HCT116 (cell line): ENCODE data around the gene ARCN1. TPM values are rescaled to one million over a fixed set of nuclear protein-coding genes. Genes with fewer than 3 reads are reported as not detected.
"Not testable (repeated sequence)": the region's sequence is repeated elsewhere in the genome, so short reads cannot be mapped to it uniquely, and the experiment has no call there.

Source experiments
- ATAC-seq: fragments of 200-7000 bp; cut with Tn5 transposase; 2 replicates; pipeline ENCODE4 v1.9.1; 2020; ENCODE audit warnings: mild to moderate bottlenecking, moderate library complexity
- BruUV-seq: library from RNA; stranded (reverse); fragments of 400-500 nt; replicated peaks from 2 replicates; lab custom pipeline; 2021; lab: Mats Ljungman, UMichigan
- CTCF ChIA-PET: fragments of 300-600 bp; sonication (Branson Sonifier 250); formaldehyde crosslinking; loops from one replicate; lab custom pipeline; 2021; ENCODE audit warnings: antibody characterized with exemption; lab: Charles Lee
- POLR2A ChIA-PET: fragments of 300-600, 350-600 bp; sonication (Branson Sonifier 250); formaldehyde crosslinking; loops from one replicate; lab custom pipeline; 2021; ENCODE audit warnings: antibody characterized with exemption; lab: Charles Lee
- RAD21 ChIA-PET, 2 experiments: fragments of 300-600 bp; sonication (Branson Sonifier 250); formaldehyde crosslinking; loops; one replicate each; lab custom pipeline; 2023; ENCODE audit warnings: low total read pairs in 2 of 2; ENCODE audit not compliant: uncharacterized antibody in 2 of 2, unreplicated experiment in 2 of 2, low non-redundant PET in 1 of 2; lab: Charles Lee
- DNase-seq: peaks from one replicate; pipeline ENCODE4 v3.0.0-alpha.2; 2010; ENCODE audit warnings: low read depth, low spot score
- H2AFZ ChIP-seq: fragments of 200-600 bp; shearing (Covaris generic), sonication (generic); 2 replicates; pipeline ENCODE4 v1.6.1; 2017; ENCODE audit warnings: low read depth, mixed run types, mixed read lengths, antibody characterized with exemption, low read length; ENCODE audit not compliant: poor library complexity, severe bottlenecking
- H3K27ac ChIP-seq: 2 replicates; pipeline ENCODE4 v1.5.1; 2012; ENCODE audit warnings: low read depth, low read length
- H3K27me3 ChIP-seq: fragments of 200-600 bp; sonication (generic); 2 replicates; pipeline ENCODE4 v1.6.1; 2016; ENCODE audit warnings: mixed run types, low read length, mixed read lengths; ENCODE audit not compliant: insufficient read depth
- H3K36me3 ChIP-seq, 2 experiments: fragments of 200-500 bp in 1 of 2; fragments of 200-600 bp in 1 of 2; sonication (Bioruptor generic) in 1 of 2; sonication (generic) in 1 of 2; 2 replicates each; pipeline versions ENCODE4 v1.5.1 to v1.6.1; 2014 to 2016; ENCODE audit warnings: low read length in 2 of 2, inconsistent platforms in 1 of 2, mixed read lengths in 1 of 2, mixed run types in 1 of 2; ENCODE audit not compliant: insufficient read depth in 2 of 2, control insufficient read depth in 1 of 2
- H3K4me1 ChIP-seq, 2 experiments: fragments of 200-600 bp in 1 of 2; sonication (generic) in 1 of 2; 2 replicates each; pipeline versions ENCODE4 v1.5.1 to v1.6.1; 2012 to 2017; ENCODE audit warnings: low read length in 2 of 2, inconsistent platforms in 1 of 2, mild to moderate bottlenecking in 1 of 2, mixed read lengths in 1 of 2, mixed run types in 1 of 2, moderate library complexity in 1 of 2; ENCODE audit not compliant: insufficient read depth in 2 of 2, control insufficient read depth in 1 of 2
- H3K4me2 ChIP-seq: fragments of 200-600 bp; sonication (generic); 2 replicates; pipeline ENCODE4 v1.6.1; 2017; ENCODE audit warnings: mixed run types, low read length, mixed read lengths
- H3K4me3 ChIP-seq, 2 experiments: fragments of 200-600 bp in 1 of 2; sonication (generic) in 1 of 2; replicated peaks in 1 of 2; 2 replicates each; pipeline ENCODE4 v1.5.1; 2011 to 2016; ENCODE audit warnings: low read length in 2 of 2, control low read depth in 1 of 2, low read depth in 1 of 2, mild to moderate bottlenecking in 1 of 2, mixed read lengths in 1 of 2, mixed run types in 1 of 2
- H3K79me2 ChIP-seq: fragments of 200-600 bp; sonication (generic); 2 replicates; pipeline ENCODE4 v1.6.1; 2017; ENCODE audit warnings: mild to moderate bottlenecking, mixed run types, low read length, moderate library complexity, mixed read lengths; ENCODE audit not compliant: insufficient read depth
- H3K9ac ChIP-seq: fragments of 200-600 bp; sonication (generic); 2 replicates; pipeline ENCODE4 v1.6.1; 2016; ENCODE audit warnings: low read length, mixed read lengths
- H3K9me2 ChIP-seq: fragments of 200-600 bp; sonication (generic), shearing (Covaris generic); 2 replicates; pipeline ENCODE4 v1.6.1; 2017; ENCODE audit warnings: mixed run types, mild to moderate bottlenecking, moderate library complexity; ENCODE audit not compliant: insufficient read depth
- H3K9me3 ChIP-seq, 2 experiments: fragments of 200-500 bp in 1 of 2; fragments of 200-600 bp in 1 of 2; sonication (Bioruptor generic) in 1 of 2; sonication (generic) in 1 of 2; 2 replicates each; pipeline ENCODE4 v1.6.1; 2014 to 2017; ENCODE audit warnings: low read length in 2 of 2, mixed read lengths in 2 of 2, inconsistent platforms in 1 of 2, low read depth in 1 of 2, mild to moderate bottlenecking in 1 of 2, mixed run types in 1 of 2, moderate library complexity in 1 of 2; ENCODE audit not compliant: control insufficient read depth in 1 of 2, insufficient read depth in 1 of 2
- H4K20me1 ChIP-seq: fragments of 200-600 bp; sonication (generic), shearing (Covaris generic); 2 replicates; pipeline ENCODE4 v1.6.1; 2017; ENCODE audit warnings: mixed run types, mild to moderate bottlenecking, moderate library complexity; ENCODE audit not compliant: insufficient read depth
- ATF3 ChIP-seq: IDR thresholded peaks from 2 replicates; pipeline ENCODE4 v1.6.1; 2012
- CEBPB ChIP-seq: IDR thresholded peaks from 2 replicates; pipeline ENCODE4 v1.6.1; 2012; ENCODE audit warnings: low read depth
- EZH2phosphoT487 ChIP-seq: fragments of 200-600 bp; IDR thresholded peaks from 2 replicates; pipeline ENCODE4 v1.6.1; 2018; ENCODE audit warnings: antibody characterized with exemption, borderline replicate concordance
- POLR2AphosphoS5 ChIP-seq: IDR thresholded peaks from 2 replicates; pipeline ENCODE4 v1.6.1; 2011; ENCODE audit warnings: mild to moderate bottlenecking, low read depth, low read length, moderate library complexity
- SRF ChIP-seq: IDR thresholded peaks from 2 replicates; pipeline ENCODE4 v1.6.1; 2012; ENCODE audit warnings: low read depth
- YY1 ChIP-seq: IDR thresholded peaks from 2 replicates; pipeline ENCODE4 v1.6.1; 2011; ENCODE audit warnings: low read length, low read depth, moderate library complexity, mild to moderate bottlenecking; ENCODE audit not compliant: insufficient replicate concordance; ENCODE audit errors: extremely low read depth
- ZNF274 ChIP-seq: fragments of 200-500 bp; sonication (Bioruptor generic); IDR thresholded peaks from 2 replicates; pipeline ENCODE4 v1.6.1; 2014; ENCODE audit warnings: mild to moderate bottlenecking, low read depth, low read length, inconsistent platforms
- intact Hi-C: fragments of 100-400 bp; cut with micrococcal nuclease; formaldehyde crosslinking; loops from 2 replicates; pipeline ENCODE4 v1.10.0; 2022
- total RNA-seq: library from RNA; stranded (reverse); gene quantifications from one replicate; pipeline ENCODE4 v1.2.1, GENCODE V29; 2021; ENCODE audit not compliant: unreplicated experiment

The ARCN1 gene
- total RNA-seq, 1 experiment from 2014 or later, result 147 TPM

GRCh38 chr11:118602331-118602730 is 30.1 kb downstream of the ARCN1 start:
- BruUV-seq, result no TSS peak
- no peaks in the 10 kb centered on the region for H3K79me2 ChIP-seq
- no peak overlapping the region for H2AFZ ChIP-seq
- ChIA-PET POLR2A (no interaction called here), CTCF (no interaction called here), RAD21 (no interaction called here)
- no peak for ATAC-seq
- H4K20me1 ChIP-seq, result no peaks in the 10 kb centered on the region
- intact Hi-C loops, result no loop called here
- no peak for DNase-seq
- peaks cover 5 to 12% of the 10 kb centered on the region in 2 experiments; a peak in 3 of 4 replicates for H3K4me1 ChIP-seq
- H3K27me3 ChIP-seq, result no peaks in the 10 kb centered on the region
- peaks cover 28 to 33% of the 10 kb centered on the region in 2 experiments for H3K36me3 ChIP-seq
- no peak overlapping the region for H3K4me3 ChIP-seq
- TF ChIP-seq CEBPB (no peak), YY1 (no peak), POLR2AphosphoS5 (no peak), ZNF274 (no peak), ATF3 (no peak), SRF (no peak), EZH2phosphoT487 (no peak)
- no peak overlapping the region for H3K9ac ChIP-seq
- H3K9me3 ChIP-seq, result no peaks in the 10 kb centered on the region
- no peak overlapping the region for H3K4me2 ChIP-seq
- H3K27ac ChIP-seq, result no peak overlapping the region
- no peaks in the 10 kb centered on the region for H3K9me2 ChIP-seq

GRCh38 chr11:118603709-118604108 is 31.5 kb downstream of the ARCN1 start:
- H3K27me3 ChIP-seq, H3K9ac ChIP-seq, H3K9me2 ChIP-seq, H3K27ac ChIP-seq, H3K79me2 ChIP-seq, H4K20me1 ChIP-seq, H3K4me2 ChIP-seq, BruUV-seq, intact Hi-C loops, ATAC-seq, H3K4me3 ChIP-seq, H3K9me3 ChIP-seq, H2AFZ ChIP-seq, DNase-seq: not testable (repeated sequence)
- peaks cover 20 to 23% of the 10 kb centered on the region in 2 experiments; a peak in 3 of 4 replicates for H3K36me3 ChIP-seq
- H3K4me1 ChIP-seq, result peaks cover 6 to 20% of the 10 kb centered on the region in 2 experiments; a peak in 3 of 4 replicates
- POLR2A ChIA-PET, result interaction anchor here (1.4 kb wide), 1 partner anchor 9 kb away, joined by 4 read pairs; no protein-coding TSS in a partner anchor
- RAD21 ChIA-PET, result interaction anchor here in 1 of 2 experiments (0.6 kb wide), 1 partner anchor 18 kb away, joined by 6 read pairs; no protein-coding TSS in a partner anchor
- CTCF ChIA-PET, result interaction anchor here (1.1 to 2.4 kb wide), 2 partner anchors 8 to 10 kb away, joined by 3 to 11 read pairs; no protein-coding TSS in a partner anchor
